OCI-LY7 (cell line): ENCODE data around the gene PRKG1. TPM values are rescaled to one million over a fixed set of nuclear protein-coding genes. Genes with fewer than 3 reads are reported as not detected.

Experiments
- BruUV-seq: library from RNA; stranded (reverse); fragments of 400-500 nt; replicated peaks from 2 replicates; lab custom pipeline; 2021; lab: Mats Ljungman, UMichigan
- CTCF ChIA-PET: fragments of 300-600 bp; sonication (Branson Sonifier 250); formaldehyde crosslinking; loops from one replicate; lab custom pipeline; 2022; ENCODE audit warnings: antibody characterized with exemption; ENCODE audit not compliant: unreplicated experiment; lab: Charles Lee
- POLR2A ChIA-PET: fragments of 300-600 bp; sonication (Branson Sonifier 250); formaldehyde crosslinking; loops from one replicate; lab custom pipeline; 2022; ENCODE audit warnings: antibody characterized with exemption; lab: Charles Lee
- DNase-seq: peaks from one replicate; pipeline ENCODE4 v3.0.0-alpha.2; 2015; ENCODE audit warnings: low spot score
- H2AFZ ChIP-seq: fragments of 200-600 bp; sonication (generic), shearing (Covaris generic); 2 replicates; pipeline ENCODE4 v1.6.1; 2014; ENCODE audit warnings: mild to moderate bottlenecking, antibody characterized with exemption, low read length, moderate library complexity
- H3K27ac ChIP-seq: fragments of 200-600 bp; sonication (generic); 2 replicates; pipeline ENCODE4 v1.5.1; 2014; ENCODE audit warnings: mixed run types, low read depth, mild to moderate bottlenecking, moderate library complexity, low read length, inconsistent platforms; ENCODE audit not compliant: poor library complexity, severe bottlenecking
- H3K36me3 ChIP-seq: fragments of 200-600 bp; sonication (generic); 2 replicates; pipeline ENCODE4 v1.6.1; 2014; ENCODE audit warnings: mild to moderate bottlenecking, antibody characterized with exemption, low read length, moderate library complexity, mixed read lengths; ENCODE audit not compliant: insufficient read depth
- H3K4me1 ChIP-seq: fragments of 200-600 bp; sonication (generic); 2 replicates; pipeline ENCODE4 v1.5.1; 2014; ENCODE audit warnings: mild to moderate bottlenecking, low read length; ENCODE audit not compliant: insufficient read depth, poor library complexity, severe bottlenecking
- H3K4me2 ChIP-seq: fragments of 200-600 bp; sonication (generic); 2 replicates; pipeline ENCODE4 v1.6.1; 2014; ENCODE audit warnings: mild to moderate bottlenecking, low read length
- H3K4me3 ChIP-seq: fragments of 200-600 bp; sonication (generic); 2 replicates; pipeline ENCODE4 v1.5.1; 2014; ENCODE audit warnings: mild to moderate bottlenecking, low read depth, low read length; ENCODE audit not compliant: poor library complexity, severe bottlenecking
- H3K79me2 ChIP-seq: fragments of 200-600 bp; sonication (generic); 2 replicates; pipeline ENCODE4 v1.6.1; 2016; ENCODE audit warnings: low read depth, mild to moderate bottlenecking, low read length, moderate library complexity, mixed read lengths; ENCODE audit not compliant: insufficient read depth
- H3K9me2 ChIP-seq: fragments of 200-600 bp; sonication (generic); 2 replicates; pipeline ENCODE4 v1.6.1; 2016; ENCODE audit warnings: mild to moderate bottlenecking, low read length, mixed read lengths; ENCODE audit not compliant: insufficient read depth
- H3K9me3 ChIP-seq: fragments of 200-600 bp; sonication (generic); 2 replicates; pipeline ENCODE4 v1.6.1; 2014; ENCODE audit warnings: mild to moderate bottlenecking, mixed run types, low read length, mixed read lengths
- H4K20me1 ChIP-seq: fragments of 200-600 bp; sonication (generic); 2 replicates; pipeline ENCODE4 v1.6.1; 2014; ENCODE audit warnings: mild to moderate bottlenecking, antibody characterized with exemption, low read length, moderate library complexity, mixed read lengths; ENCODE audit not compliant: insufficient read depth
- EZH2phosphoT487 ChIP-seq: fragments of 200-600 bp; sonication (generic); IDR thresholded peaks from 2 replicates; pipeline ENCODE4 v1.6.1; 2018; ENCODE audit warnings: low read depth, borderline replicate concordance, mild to moderate bottlenecking, mixed run types, antibody characterized with exemption, low read length, moderate library complexity, mixed read lengths
- intact Hi-C: fragments of 100-400 bp; cut with micrococcal nuclease; formaldehyde crosslinking; loops from one replicate; pipeline ENCODE4 v1.10.0; 2022; ENCODE audit not compliant: unreplicated experiment
- total RNA-seq, 2 experiments: library from RNA; depleted of rRNA in 1 of 2; stranded (reverse); fragments of >200 nt in 1 of 2; shearing (Covaris generic) in 1 of 2; gene quantifications; 2 replicates each; pipeline ENCODE4 v1.2.3, GENCODE V29; 2014 to 2022
- TF ChIP-seq, protein P1 (sequence below): fragments of 200-600 bp; sonication (generic); conservative IDR thresholded peaks from 2 replicates; pipeline ENCODE4 v1.5.1; 2014; ENCODE audit warnings: mild to moderate bottlenecking, antibody characterized with exemption, low read length, moderate library complexity, mixed read lengths

PRKG1 gene
- total RNA-seq, 2 experiments from 2014 or later = not detected

DNA sequence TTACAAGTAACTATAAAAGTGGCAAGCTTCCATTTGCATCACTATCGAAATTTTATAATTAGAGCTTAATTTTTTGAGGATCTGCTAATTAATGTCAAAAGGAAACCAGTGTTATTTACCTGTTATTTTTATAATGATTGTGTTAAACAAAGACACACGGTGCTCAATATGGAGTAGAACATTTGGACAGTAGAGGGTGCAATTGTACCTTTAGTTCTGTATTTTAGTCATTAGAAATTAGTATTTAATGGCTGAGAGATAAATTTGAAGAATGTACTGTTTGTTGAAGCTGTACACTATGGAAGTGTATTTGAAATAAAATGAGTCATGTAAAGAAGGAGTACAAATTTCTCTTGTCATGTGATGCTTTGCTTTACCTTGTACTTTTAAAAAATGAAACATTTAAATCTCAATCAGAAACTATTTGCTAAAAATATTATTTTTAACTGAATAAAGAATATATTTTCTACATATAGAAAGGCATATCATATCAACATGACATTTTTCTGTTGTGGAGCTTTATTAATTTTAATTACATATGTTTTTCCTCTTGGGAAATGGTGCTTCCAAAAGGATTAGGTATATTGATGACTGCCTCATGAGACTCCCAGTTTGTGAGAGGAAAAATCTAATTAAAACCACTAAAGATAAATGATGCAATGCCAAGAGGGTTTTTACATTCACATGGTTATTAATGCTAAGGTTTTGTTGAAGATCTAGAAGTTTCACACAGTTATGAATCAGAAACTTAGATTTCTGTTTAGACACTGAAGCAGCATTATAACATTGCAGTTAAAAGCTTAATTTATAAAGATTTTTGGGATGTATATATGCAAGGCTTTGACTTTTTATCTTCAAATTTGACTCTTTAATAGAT, 10.4 kb upstream of the PRKG1 start:
- H4K20me1 ChIP-seq = no peaks in the 10 kb centered on the region
- H3K79me2 ChIP-seq = no peaks in the 10 kb centered on the region
- no peak overlapping the region for H2AFZ ChIP-seq
- peak; percentile 16 for DNase-seq
- intact Hi-C loops = loop anchor here (5.0 kb wide), 1 partner anchor 1153 kb away; no protein-coding TSS in a partner anchor
- no peaks in the 10 kb centered on the region for H3K4me1 ChIP-seq
- BruUV-seq = no TSS peak
- H3K4me2 ChIP-seq = no peak overlapping the region
- ChIA-PET POLR2A (interaction anchor here (0.7 to 0.9 kb wide), 4 partner anchors 9 to 111 kb away, joined by 3 read pairs; no protein-coding TSS in a partner anchor), CTCF (no interaction called here)
- no peaks in the 10 kb centered on the region for H3K9me3 ChIP-seq
- no peaks in the 10 kb centered on the region for H3K9me2 ChIP-seq
- H3K4me3 ChIP-seq = no peak overlapping the region
- H3K27ac ChIP-seq = no peak overlapping the region
- no peaks in the 10 kb centered on the region for H3K36me3 ChIP-seq
- TF ChIP-seq, protein P1, sequence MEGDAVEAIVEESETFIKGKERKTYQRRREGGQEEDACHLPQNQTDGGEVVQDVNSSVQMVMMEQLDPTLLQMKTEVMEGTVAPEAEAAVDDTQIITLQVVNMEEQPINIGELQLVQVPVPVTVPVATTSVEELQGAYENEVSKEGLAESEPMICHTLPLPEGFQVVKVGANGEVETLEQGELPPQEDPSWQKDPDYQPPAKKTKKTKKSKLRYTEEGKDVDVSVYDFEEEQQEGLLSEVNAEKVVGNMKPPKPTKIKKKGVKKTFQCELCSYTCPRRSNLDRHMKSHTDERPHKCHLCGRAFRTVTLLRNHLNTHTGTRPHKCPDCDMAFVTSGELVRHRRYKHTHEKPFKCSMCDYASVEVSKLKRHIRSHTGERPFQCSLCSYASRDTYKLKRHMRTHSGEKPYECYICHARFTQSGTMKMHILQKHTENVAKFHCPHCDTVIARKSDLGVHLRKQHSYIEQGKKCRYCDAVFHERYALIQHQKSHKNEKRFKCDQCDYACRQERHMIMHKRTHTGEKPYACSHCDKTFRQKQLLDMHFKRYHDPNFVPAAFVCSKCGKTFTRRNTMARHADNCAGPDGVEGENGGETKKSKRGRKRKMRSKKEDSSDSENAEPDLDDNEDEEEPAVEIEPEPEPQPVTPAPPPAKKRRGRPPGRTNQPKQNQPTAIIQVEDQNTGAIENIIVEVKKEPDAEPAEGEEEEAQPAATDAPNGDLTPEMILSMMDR = peak; percentile 75
- no peak for TF ChIP-seq EZH2phosphoT487

DNA sequence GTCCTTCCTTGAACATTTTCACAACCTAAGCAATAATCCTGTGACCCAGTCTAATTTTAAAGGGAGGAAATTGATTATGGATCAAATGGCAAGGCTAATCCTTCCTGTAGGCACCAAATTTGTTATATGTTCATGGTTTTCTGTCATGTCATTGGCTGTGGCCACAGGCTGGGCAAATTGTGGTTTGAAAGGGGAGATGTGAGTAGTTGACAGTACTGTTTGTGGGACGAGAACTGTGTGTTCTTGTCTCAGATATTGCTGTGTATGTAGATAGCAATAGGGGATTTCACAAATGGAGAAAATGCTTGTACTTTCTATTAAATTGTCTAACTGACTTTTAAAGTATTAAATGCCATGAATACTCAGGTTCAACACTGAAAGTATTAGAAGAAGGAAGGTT, 8.1 kb upstream of the PRKG1 start:
- POLR2A ChIA-PET = no interaction called here
- H3K4me2 ChIP-seq = no peak overlapping the region
- H3K27ac ChIP-seq = no peak overlapping the region
- no peak for TF ChIP-seq EZH2phosphoT487
- TF ChIP-seq, protein P1 = no peak
- intact Hi-C loops = no loop called here
- H4K20me1 ChIP-seq = no peaks in the 10 kb centered on the region
- H3K4me1 ChIP-seq = no peaks in the 10 kb centered on the region
- no peaks in the 10 kb centered on the region for H3K36me3 ChIP-seq
- no peak for DNase-seq
- no peaks in the 10 kb centered on the region for H3K9me2 ChIP-seq
- BruUV-seq = no TSS peak
- no peaks in the 10 kb centered on the region for H3K79me2 ChIP-seq
- H3K9me3 ChIP-seq = no peaks in the 10 kb centered on the region
- CTCF ChIA-PET = no interaction called here
- H3K4me3 ChIP-seq = no peak overlapping the region
- no peak overlapping the region for H2AFZ ChIP-seq

DNA sequence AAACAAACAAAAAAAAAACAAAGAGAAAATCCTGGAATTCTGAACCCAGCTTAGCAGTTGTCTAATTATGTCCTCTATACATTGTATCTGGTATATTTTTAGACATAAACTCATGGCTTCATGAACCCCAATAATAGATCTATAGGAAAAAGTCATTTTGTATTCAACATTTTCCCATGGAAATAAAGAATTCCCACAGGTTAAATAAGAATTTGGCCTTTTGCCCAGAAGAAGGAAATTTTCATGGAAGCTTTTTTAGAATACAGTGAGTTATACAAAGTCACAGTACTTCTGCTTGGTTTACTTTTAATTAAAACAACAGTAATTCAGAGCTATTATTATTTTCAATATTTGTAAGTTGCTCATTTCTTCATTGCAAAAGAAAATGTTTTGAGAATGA, 2.1 kb upstream of the PRKG1 start:
- Histone ChIP-seq H3K9me2 (no peaks in the 10 kb centered on the region), H3K36me3 (no peaks in the 10 kb centered on the region), H3K4me1 (no peaks in the 10 kb centered on the region), H3K4me3 (no peak overlapping the region), H3K9me3 (no peaks in the 10 kb centered on the region), H3K4me2 (no peak overlapping the region), H3K27ac (no peak overlapping the region), H3K79me2 (no peaks in the 10 kb centered on the region), H4K20me1 (no peaks in the 10 kb centered on the region), H2AFZ (no peak overlapping the region)
- ChIA-PET POLR2A (no interaction called here), CTCF (no interaction called here)
- intact Hi-C loops = no loop called here
- no peak for TF ChIP-seq EZH2phosphoT487
- no TSS peak for BruUV-seq
- DNase-seq = no peak
